ENCODE results near the gene IQCF5.

DNA sequence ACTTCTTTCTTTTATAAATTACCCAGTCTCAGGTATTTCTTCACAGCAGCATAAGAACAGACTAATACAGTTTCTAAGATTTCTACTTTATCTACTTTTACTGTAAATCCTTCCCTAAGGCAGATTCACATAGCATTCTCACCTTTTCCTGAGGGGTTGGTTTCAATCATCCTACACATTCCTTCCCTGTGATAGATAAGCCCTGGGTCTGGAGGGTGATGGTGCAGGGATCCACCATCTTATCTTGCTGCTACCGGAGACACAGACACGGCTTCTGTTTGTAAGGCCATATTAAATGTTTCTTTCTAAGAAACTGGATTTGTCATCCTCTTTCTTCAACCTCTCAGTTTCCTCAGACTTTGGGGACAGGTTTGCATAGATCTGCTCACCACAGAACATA, 6.1 kb downstream of the IQCF5 start:
- TF ChIP-seq, protein P1, sequence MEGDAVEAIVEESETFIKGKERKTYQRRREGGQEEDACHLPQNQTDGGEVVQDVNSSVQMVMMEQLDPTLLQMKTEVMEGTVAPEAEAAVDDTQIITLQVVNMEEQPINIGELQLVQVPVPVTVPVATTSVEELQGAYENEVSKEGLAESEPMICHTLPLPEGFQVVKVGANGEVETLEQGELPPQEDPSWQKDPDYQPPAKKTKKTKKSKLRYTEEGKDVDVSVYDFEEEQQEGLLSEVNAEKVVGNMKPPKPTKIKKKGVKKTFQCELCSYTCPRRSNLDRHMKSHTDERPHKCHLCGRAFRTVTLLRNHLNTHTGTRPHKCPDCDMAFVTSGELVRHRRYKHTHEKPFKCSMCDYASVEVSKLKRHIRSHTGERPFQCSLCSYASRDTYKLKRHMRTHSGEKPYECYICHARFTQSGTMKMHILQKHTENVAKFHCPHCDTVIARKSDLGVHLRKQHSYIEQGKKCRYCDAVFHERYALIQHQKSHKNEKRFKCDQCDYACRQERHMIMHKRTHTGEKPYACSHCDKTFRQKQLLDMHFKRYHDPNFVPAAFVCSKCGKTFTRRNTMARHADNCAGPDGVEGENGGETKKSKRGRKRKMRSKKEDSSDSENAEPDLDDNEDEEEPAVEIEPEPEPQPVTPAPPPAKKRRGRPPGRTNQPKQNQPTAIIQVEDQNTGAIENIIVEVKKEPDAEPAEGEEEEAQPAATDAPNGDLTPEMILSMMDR (IDR thresholded peaks at IDR 0.05) = no peak
- TF ChIP-seq POLR2A (IDR thresholded peaks at IDR 0.05) = no peak
